GM13976 (cell line): Measurements from ENCODE around the gene LMF2.

Experiments
- DNase-seq: peaks from one replicate; pipeline ENCODE4 v3.0.0; 2012; ENCODE audit warnings: low spot score
- CTCF ChIP-seq: IDR thresholded peaks from 2 replicates; pipeline ENCODE4 v1.5.1; 2012; ENCODE audit warnings: borderline replicate concordance, mild to moderate bottlenecking; ENCODE audit not compliant: insufficient read depth; ENCODE audit errors: extremely low read depth, missing control alignments, control extremely low read depth
- in situ Hi-C: fragments of 300-500 bp; cut with MboI; formaldehyde crosslinking; loops from one replicate; pipeline ENCODE4 v1.12.0; 2022; ENCODE audit warnings: low sequenced_read_pairs, mixed read lengths, inconsistent platforms; ENCODE audit not compliant: unreplicated experiment

LMF2 gene

GRCh38 chr22:50489363-50490243 is 17.9 kb downstream of the LMF2 start:
- in situ Hi-C loops, result no loop called here
- no peak for DNase-seq
- TF ChIP-seq CTCF, result no peak

GRCh38 chr22:50488886-50489285 is 18.6 kb downstream of the LMF2 start:
- DNase-seq, result no peak
- TF ChIP-seq CTCF, result no peak
- in situ Hi-C loops, result no loop called here

GRCh38 chr22:50488006-50488677 is 19.4 kb downstream of the LMF2 start:
- no peak for DNase-seq
- in situ Hi-C loops, result no loop called here
- no peak for TF ChIP-seq CTCF

DNA sequence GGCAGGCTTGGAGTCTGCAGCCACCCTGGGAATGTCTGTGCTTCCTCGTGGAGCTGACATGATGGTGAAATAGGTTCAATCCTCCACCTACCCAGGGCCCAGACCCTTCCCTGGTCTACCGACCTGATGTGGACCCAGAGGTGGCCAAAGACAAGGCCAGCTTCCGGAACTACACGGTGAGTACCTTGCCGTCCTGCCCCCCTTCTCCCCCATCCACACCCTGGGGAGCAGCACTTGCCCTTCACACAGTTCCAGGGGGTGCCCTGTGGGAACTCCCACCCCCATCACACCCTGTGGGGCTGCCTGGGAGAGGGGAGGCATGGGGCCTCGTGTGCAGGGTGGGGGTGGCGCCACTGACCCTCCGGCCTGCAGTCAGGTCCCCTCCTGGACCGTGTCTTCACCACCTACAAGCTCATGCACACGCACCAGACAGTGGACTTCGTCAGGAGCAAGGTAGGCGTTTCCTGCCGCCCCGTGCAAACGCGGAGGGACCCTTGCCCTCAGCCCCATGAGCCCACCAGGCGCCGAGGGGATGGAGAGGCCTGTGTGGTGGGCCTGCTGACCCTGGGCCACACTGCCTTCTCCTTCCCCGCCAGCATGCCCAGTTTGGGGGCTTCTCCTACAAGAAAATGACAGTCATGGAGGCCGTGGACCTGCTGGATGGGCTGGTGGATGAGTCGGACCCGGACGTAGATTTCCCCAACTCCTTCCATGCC is 20.1 kb downstream of the LMF2 start:
- DNase-seq, result no peak
- in situ Hi-C loops, result no loop called here
- TF ChIP-seq CTCF, result no peak

- TF ChIP-seq CTCF, result no peak
- in situ Hi-C loops, result no loop called here
Observed at GRCh38 chr22:50486561-50487289, 20.8 kb downstream of the LMF2 start, which contains the start of gene MIOX. TSS of gene MIOX (plus strand) at chr22:50486859. CDS start at chr22:50486898, 39 bp downstream.

More at GRCh38 chr22:50486561-50487289, 20.8 kb downstream of the LMF2 start, which contains the start of gene MIOX:
- peak; percentile 63 for DNase-seq
